CD4-positive, alpha-beta memory T cell (primary cell): Measurements from ENCODE around the gene ZNF569. TPM values are rescaled to one million over a fixed set of nuclear protein-coding genes. Genes with fewer than 3 reads are reported as not detected.

Source experiments
- CTCF ChIA-PET: fragments of 350-600 bp; sonication (Branson Sonifier 250); formaldehyde crosslinking; loops from one replicate; lab custom pipeline; 2021; ENCODE audit warnings: inconsistent platforms; ENCODE audit not compliant: partially characterized antibody; lab: Charles Lee
- POLR2A ChIA-PET: fragments of 350-600 bp; sonication (Branson Sonifier 250); formaldehyde crosslinking; loops from one replicate; lab custom pipeline; 2021; ENCODE audit not compliant: partially characterized antibody; lab: Charles Lee
- DNase-seq, 5 donors: peaks; one replicate each; pipeline versions ENCODE4 v3.0.0 to v3.0.0-alpha.2; 2020 to 2022; ENCODE audit warnings: mixed read lengths in 1 of 5
- H3K27ac ChIP-seq: one replicate; pipeline ENCODE4 v1.7.0; 2013; ENCODE audit warnings: low read depth, low read length
- H3K27me3 ChIP-seq: 2 replicates; pipeline ENCODE4 v1.7.0; 2013; ENCODE audit warnings: mild to moderate bottlenecking, low read length, moderate library complexity; ENCODE audit not compliant: insufficient read depth
- H3K36me3 ChIP-seq: 2 replicates; pipeline ENCODE4 v1.7.0; 2013; ENCODE audit warnings: mild to moderate bottlenecking, low read length, moderate library complexity; ENCODE audit not compliant: insufficient read depth
- H3K4me1 ChIP-seq: 2 replicates; pipeline ENCODE4 v1.7.0; 2013; ENCODE audit warnings: mild to moderate bottlenecking, low read length, moderate library complexity; ENCODE audit not compliant: insufficient read depth
- H3K4me3 ChIP-seq, 2 donors: one replicate each; pipeline ENCODE4 v1.7.0; 2013; ENCODE audit warnings: low read length in 2 of 2, mild to moderate bottlenecking in 1 of 2
- H3K9me3 ChIP-seq, 2 donors: one replicate each; pipeline ENCODE4 v1.7.0; 2013; ENCODE audit warnings: low read length in 2 of 2, control low read depth in 1 of 2; ENCODE audit not compliant: control insufficient read depth in 1 of 2
- H3K27ac Mint-ChIP-seq, 7 donors: one replicate each; pipeline ENCODE4 v1.8.0; 2020 to 2021; ENCODE audit warnings: mixed read lengths in 7 of 7, mild to moderate bottlenecking in 6 of 7, inconsistent platforms in 3 of 7, moderate library complexity in 3 of 7
- H3K27me3 Mint-ChIP-seq, 2 donors: one replicate each; pipeline ENCODE4 v1.8.0; 2020 to 2021; ENCODE audit warnings: mixed read lengths in 2 of 2
- H3K36me3 Mint-ChIP-seq, 2 donors: one replicate each; pipeline ENCODE4 v1.8.0; 2020 to 2021; ENCODE audit warnings: mixed read lengths in 2 of 2, inconsistent platforms in 1 of 2, mild to moderate bottlenecking in 1 of 2
- H3K4me1 Mint-ChIP-seq, 4 donors: one replicate each; pipeline ENCODE4 v1.8.0; 2020 to 2021; ENCODE audit warnings: mixed read lengths in 4 of 4, mild to moderate bottlenecking in 1 of 4
- H3K4me3 Mint-ChIP-seq, 8 donors: one replicate each; pipeline ENCODE4 v1.8.0; 2020 to 2021; ENCODE audit warnings: mixed read lengths in 8 of 8, mild to moderate bottlenecking in 7 of 8, moderate library complexity in 6 of 8, inconsistent platforms in 3 of 8
- H3K9me3 Mint-ChIP-seq, 8 donors: one replicate each; pipeline ENCODE4 v1.8.0; 2020 to 2021; ENCODE audit warnings: mixed read lengths in 8 of 8, mild to moderate bottlenecking in 5 of 8, inconsistent platforms in 3 of 8, moderate library complexity in 1 of 8
- intact Hi-C: fragments of 100-400 bp; cut with micrococcal nuclease; formaldehyde crosslinking; loops from one replicate; pipeline ENCODE4 v1.15.1; 2023
- polyA plus RNA-seq, 2 donors: library from polyadenylated mRNA; unstranded; fragments of 300-500 nt; fragmentation: Illumina TruSeq; gene quantifications; one replicate each; pipeline ENCODE4 v1.2.3, GENCODE V29; 2021
- total RNA-seq, 2 experiments: library from RNA; stranded (reverse); gene quantifications; one replicate each; pipeline ENCODE4 v1.2.3, GENCODE V29; 2021

Gene ZNF569
- total and polyA plus RNA-seq, 4 experiments from 2014 or later = 2.3 to 14.9 (median 9.3) TPM

- peaks cover 20% of the 10 kb centered on the region for H3K36me3 ChIP-seq
- intact Hi-C loops = no loop called here
- peaks cover 66 to 71% of the 10 kb centered on the region in 2 donors for H3K36me3 Mint-ChIP-seq
- no peak for DNase-seq
- no peak overlapping the region for H3K4me3 ChIP-seq
- H3K27me3 Mint-ChIP-seq = no peaks in the 10 kb centered on the region
- ChIA-PET CTCF (no interaction called here), POLR2A (no interaction called here)
- peaks cover 5 to 17% of the 10 kb centered on the region in 2 donors for H3K9me3 ChIP-seq
- H3K27ac ChIP-seq = no peak overlapping the region
- peaks cover 0 to under 1% (median 0%) of the 10 kb centered on the region in 4 donors for H3K4me1 Mint-ChIP-seq
- no peaks in the 10 kb centered on the region for H3K4me1 ChIP-seq
- H3K27me3 ChIP-seq = no peaks in the 10 kb centered on the region
- peaks cover 5 to 89% (median 53%) of the 10 kb centered on the region in 8 donors for H3K9me3 Mint-ChIP-seq
- H3K27ac Mint-ChIP-seq = no peak overlapping the region
- no peak overlapping the region for H3K4me3 Mint-ChIP-seq
Observed at GRCh38 chr19:37361994-37362393, 105.2 kb downstream of the ZNF569 start.

Other genes starting within 250 kb of the ZNF569 start
- gene ZNF383, start 249.2 kb downstream of the ZNF569 start, total RNA-seq = 10 to 100 TPM; 32.0 to 34.0 TPM
- 10 to 100 TPM in 1 of 2 donors, 1 to 10 TPM in 1; 8.4 to 14.1 TPM for gene ZNF383, start 249.2 kb downstream of the ZNF569 start, polyA plus RNA-seq
- 10 to 100 TPM; 12.7 to 13.3 TPM for gene ZNF527, start 96.3 kb downstream of the ZNF569 start, total RNA-seq
- gene ZNF527, start 96.3 kb downstream of the ZNF569 start, polyA plus RNA-seq = 1 to 10 TPM; 5.2 to 8.8 TPM
- 10 to 100 TPM; 10.1 to 11.4 TPM for gene ZNF570, start 1.9 kb upstream of the ZNF569 start, total RNA-seq
- gene ZNF570, start 1.9 kb upstream of the ZNF569 start, polyA plus RNA-seq = 1 to 10 TPM; 2.1 to 6.0 TPM
- 10 to 100 TPM; 10.2 to 13.8 TPM for gene ZNF793, start 39.5 kb upstream of the ZNF569 start, total RNA-seq
- gene ZNF793, start 39.5 kb upstream of the ZNF569 start, polyA plus RNA-seq = 1 to 10 TPM; 1.5 to 1.7 TPM
- gene ZNF571, start 127.3 kb upstream of the ZNF569 start, total RNA-seq = 10 to 100 TPM; 10.1 to 14.2 TPM
- 1 to 10 TPM; 5.8 to 9.3 TPM for gene ZNF571, start 127.3 kb upstream of the ZNF569 start, polyA plus RNA-seq
- gene ZNF540, start 127.4 kb upstream of the ZNF569 start, total RNA-seq = 10 to 100 TPM; 24.2 to 24.5 TPM
- 1 to 10 TPM; 4.8 TPM for gene ZNF540, start 127.4 kb upstream of the ZNF569 start, polyA plus RNA-seq
- 10 to 100 TPM; 21.8 to 24.4 TPM for gene ZFP30, start 188.0 kb upstream of the ZNF569 start, total RNA-seq
- 1 to 10 TPM; 1.4 to 2.7 TPM for gene ZFP30, start 188.0 kb upstream of the ZNF569 start, polyA plus RNA-seq